Right lobe of liver (tissue), 6 donors: ENCODE results near the gene FAM181A. TPM values are rescaled to one million over a fixed set of nuclear protein-coding genes. Genes with fewer than 3 reads are reported as not detected.

Experiments
- ATAC-seq, 4 donors: fragments of 200-7000 bp; cut with Tn5 transposase; one replicate each; pipeline ENCODE4 v1.9.1; 2020; ENCODE audit warnings: mild to moderate bottlenecking in 4 of 4, moderate library complexity in 4 of 4
- DNase-seq, 3 donors: peaks; one replicate each; pipeline ENCODE4 v3.0.0-alpha.2; 2020
- H3K27ac ChIP-seq, 3 donors: fragments of 200-600 bp; one replicate each; pipeline ENCODE4 v1.8.0; 2022
- H3K27me3 ChIP-seq, 2 donors: fragments of 200-600 bp; one replicate each; pipeline ENCODE4 v1.8.0; 2022
- H3K36me3 ChIP-seq, 4 donors: fragments of 200-600 bp; sonication (generic) in 1 of 4; one replicate each; pipeline versions ENCODE4 v1.5.1 to v1.8.0; 2017 to 2022; ENCODE audit warnings: control low read depth in 1 of 4
- H3K4me1 ChIP-seq, 4 donors: fragments of 200-600 bp; sonication (generic) in 1 of 4; one replicate each; pipeline versions ENCODE4 v1.5.1 to v1.8.0; 2017 to 2022; ENCODE audit warnings: control low read depth in 1 of 4
- H3K4me3 ChIP-seq, 3 donors: fragments of 200-600 bp; one replicate each; pipeline ENCODE4 v1.8.0; 2022
- H3K9me3 ChIP-seq, 4 donors: fragments of 200-600 bp; sonication (generic) in 1 of 4; one replicate each; pipeline versions ENCODE4 v1.5.1 to v1.8.0; 2017 to 2022; ENCODE audit warnings: control low read depth in 1 of 4
- CTCF ChIP-seq, 4 donors: fragments of 200-600 bp in 3 of 4; fragments of 450-650 bp in 1 of 4; IDR thresholded peaks; one replicate each; pipeline versions ENCODE4 v1.5.1 to v1.8.0; 2016 to 2022; ENCODE audit warnings: antibody characterized with exemption in 4 of 4, mild to moderate bottlenecking in 2 of 4
- POLR2A ChIP-seq: fragments of 450-650 bp; IDR thresholded peaks from one replicate; pipeline ENCODE4 v1.6.1; 2017; ENCODE audit warnings: antibody characterized with exemption, mild to moderate bottlenecking
- WGBS: methylation state at CpG from one replicate; pipeline ENCODE4 v1.1.6; 2018; ENCODE audit warnings: low coverage, low lambda C conversion rate; ENCODE audit not compliant: insufficient coverage; ENCODE audit errors: missing lambda C conversion rate; 5-methylcytosine and 5-hydroxymethylcytosine counted together
- intact Hi-C, 2 donors: fragments of 100-400 bp; cut with DNase I; formaldehyde crosslinking; loops; one replicate each; pipeline versions ENCODE4 v1.11.2 to v1.14.1; 2022
- long read RNA-seq: library from polyadenylated mRNA; unstranded; transcript quantifications from one replicate; pipeline ENCODE4 v2.0.0, GENCODE V29; 2019
- total RNA-seq, 6 experiments: library from RNA; depleted of rRNA in 2 of 6; stranded (reverse); fragments of >200 nt in 2 of 6; fragmentation: NEBNext Ultra II Directional in 3 of 6; extraction: Animal tissue kit (Norgen Biotek cat#: 25700) in 3 of 6; gene quantifications; one replicate each; pipeline versions ENCODE4 v1.1.0 to v1.2.4, GENCODE V29; 2016 to 2023
- donor health status: DM: no; HTN: yes; CAD: no.
- donor health status: DM: no; HTN: no; CAD: no.
- donor health status: DM: no; HTN: no; CAD: no.
- donor health status: DM: no; HTN: yes; CAD: no.
- donor health status: DM: no; HTN: yes; CAD: no.

The FAM181A gene
- not detected for total RNA-seq
- long read RNA-seq: 0 reads

DNA sequence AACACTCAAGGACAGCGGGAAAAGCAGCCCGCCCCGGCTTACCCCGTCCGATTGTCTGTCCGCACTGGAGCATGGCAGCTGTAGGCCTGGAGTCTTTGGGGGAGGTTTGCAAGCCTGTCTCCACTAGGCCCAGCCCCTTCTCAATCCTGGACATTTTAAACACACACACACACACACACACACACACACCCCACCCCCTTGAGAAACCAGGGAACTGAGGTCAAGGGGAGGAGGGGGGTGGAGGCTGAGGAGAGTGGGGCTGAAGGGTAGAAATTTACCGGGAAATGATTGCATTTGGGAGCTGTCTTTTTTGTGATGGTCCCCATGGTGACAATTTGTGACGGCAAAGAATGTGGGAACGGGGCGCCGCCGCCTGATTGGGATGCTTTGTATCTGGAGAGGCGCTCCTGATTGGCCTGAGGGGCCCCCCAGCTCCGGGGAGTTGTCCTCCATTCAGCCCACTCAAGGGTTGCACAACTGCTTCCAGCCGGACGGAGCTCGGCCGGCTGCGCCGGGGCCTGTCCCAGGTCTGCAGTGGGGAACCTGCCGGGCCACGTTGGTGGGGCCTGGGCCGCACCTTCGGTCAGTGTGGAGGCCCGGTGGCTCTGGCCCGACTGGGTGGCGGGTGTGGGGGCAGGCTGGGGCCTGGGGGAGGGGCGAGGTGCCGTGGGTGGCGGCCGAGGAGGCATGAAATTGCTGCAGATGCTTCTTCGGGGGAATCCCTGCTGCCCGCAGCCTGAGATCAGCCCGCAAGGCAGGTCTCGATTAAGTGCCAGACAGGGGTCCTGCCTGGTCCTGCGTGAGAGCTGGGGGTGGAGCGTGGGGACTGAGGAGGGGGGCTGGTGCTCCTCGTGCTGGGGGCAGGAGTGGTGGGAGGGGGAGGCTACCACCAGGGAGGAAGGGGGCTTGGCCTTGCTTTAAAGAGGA, at the start of gene FAM181A:
Gene FAM181A, plus strand, starts transcription at position 472 of the 927 bp plus-strand sequence. CDS start 942 bp downstream, outside the sequence.
- Histone ChIP-seq H3K27ac (no peak within 1 kb of the TSS), H3K27me3 (no peaks in the 10 kb centered on the region), H3K36me3 (no peaks in the 10 kb centered on the region), H3K4me3 (no peak within 1 kb of the TSS), H3K9me3 (no peaks in the 10 kb centered on the region), H3K4me1 (no peaks in the 10 kb centered on the region)
- DNase-seq (no peak), ATAC-seq (peak in 1 of 4 donors; percentile 8)
- intact Hi-C loops: no loop called here
- no peak for TF ChIP-seq CTCF (IDR thresholded peaks at IDR 0.05)
- TF ChIP-seq POLR2A: no peak
- 77% methylated on average over 10 of the region's 38 CpGs for WGBS

DNA sequence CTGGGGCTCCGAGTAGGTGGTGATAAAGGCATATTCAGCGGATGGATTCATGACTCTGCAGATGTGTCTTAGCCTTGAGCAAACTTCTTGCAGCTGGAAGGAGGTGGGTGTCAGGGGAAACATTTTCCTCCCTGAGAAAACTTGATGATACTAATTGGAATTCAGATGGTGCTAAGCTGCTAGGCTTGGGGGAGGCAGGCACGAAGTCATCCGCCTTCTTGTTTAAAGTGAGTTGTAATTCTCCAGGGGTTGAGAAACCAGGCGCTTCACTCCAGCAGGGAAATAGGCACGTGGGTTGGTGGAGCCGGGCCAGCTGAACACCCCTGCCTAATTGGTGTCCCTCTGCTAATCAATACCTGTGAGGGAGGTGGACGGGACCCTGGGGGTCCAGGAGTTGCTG, 48.9 kb upstream of the FAM181A start:
- intact Hi-C loops: no loop called here

GRCh38 chr14:93878871-93879270, 48.3 kb upstream of the FAM181A start:
- Histone ChIP-seq H3K9me3 (no peaks in the 10 kb centered on the region), H3K4me1 (no peaks in the 10 kb centered on the region), H3K27ac (no peak overlapping the region), H3K27me3 (no peaks in the 10 kb centered on the region), H3K36me3 (no peaks in the 10 kb centered on the region), H3K4me3 (no peak overlapping the region)
- ATAC-seq: no peak
- intact Hi-C loops: no loop called here
- TF ChIP-seq POLR2A (no peak), CTCF (IDR thresholded peaks at IDR 0.05) (no peak)
- WGBS: 64% methylated on average over 3 of the region's 5 CpGs
- no peak for DNase-seq

More for the DNA sequence above, 48.9 kb upstream of the FAM181A start:
- H3K9me3 ChIP-seq: no peaks in the 10 kb centered on the region
- no peak overlapping the region for H3K27ac ChIP-seq
- TF ChIP-seq POLR2A: no peak
- TF ChIP-seq CTCF (IDR thresholded peaks at IDR 0.05): no peak
- no peak overlapping the region for H3K4me3 ChIP-seq
- no peaks in the 10 kb centered on the region for H3K4me1 ChIP-seq
- H3K36me3 ChIP-seq: no peaks in the 10 kb centered on the region
- WGBS: 100% methylated on average over 2 of the region's 8 CpGs
- H3K27me3 ChIP-seq: no peaks in the 10 kb centered on the region
- DNase-seq (no peak), ATAC-seq (no peak)

- no peaks in the 10 kb centered on the region for H3K4me1 ChIP-seq
- ATAC-seq: peak in 1 of 4 donors; percentile 9
- no peak overlapping the region for H3K4me3 ChIP-seq
- WGBS: 10% methylated on average over 3 of the region's 7 CpGs
- H3K27me3 ChIP-seq: no peaks in the 10 kb centered on the region
- no peaks in the 10 kb centered on the region for H3K36me3 ChIP-seq
- DNase-seq: no peak
- TF ChIP-seq POLR2A: no peak
- TF ChIP-seq CTCF (IDR thresholded peaks at IDR 0.05): no peak
- intact Hi-C loops: no loop called here
- H3K9me3 ChIP-seq: no peaks in the 10 kb centered on the region
- no peak overlapping the region for H3K27ac ChIP-seq
Measured at GRCh38 chr14:93879362-93879983, 47.7 kb upstream of the FAM181A start.
